Activated CD8-positive, alpha-beta memory T cell treated with anti-CD3 and anti-CD28 coated beads for 24 hours (primary cell): ENCODE data around the gene NEURL1B.
"Not testable (repeated sequence)": the region's sequence is repeated elsewhere in the genome, so short reads cannot be mapped to it uniquely, and the experiment has no call there.

Experiments used
- DNase-seq: peaks from one replicate; pipeline ENCODE4 v3.0.0-alpha.2; 2020

The NEURL1B gene

DNA sequence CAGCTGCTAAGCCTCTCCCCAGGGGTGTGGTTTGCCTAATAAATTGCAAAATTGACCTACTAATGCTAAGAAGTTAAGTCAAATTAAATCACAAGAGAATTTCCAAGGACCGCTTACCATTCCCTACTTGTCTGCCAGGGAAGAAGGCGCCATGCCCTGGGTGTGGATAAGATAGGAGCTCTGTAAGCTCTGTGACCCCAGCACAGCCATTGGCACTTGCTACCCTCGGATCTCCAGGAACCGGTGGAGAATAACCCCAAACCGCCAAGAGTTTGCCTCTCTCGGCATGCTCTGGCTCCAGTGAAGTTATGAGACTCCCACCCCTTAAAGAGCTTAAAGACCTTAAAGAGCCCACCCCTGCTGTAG is 58.9 kb downstream of the NEURL1B start:
- DNase-seq, result no peak

- DNase-seq, result no peak
Observed at GRCh38 chr5:172700365-172701290, 59.6 kb downstream of the NEURL1B start.

GRCh38 chr5:172701291-172701656 is 60.2 kb downstream of the NEURL1B start:
- DNase-seq, result no peak

GRCh38 chr5:172703952-172704351 is 62.9 kb downstream of the NEURL1B start:
- DNase-seq, result no peak

- DNase-seq, result no peak
Observed at GRCh38 chr5:172705576-172706084, 64.6 kb downstream of the NEURL1B start.

DNA sequence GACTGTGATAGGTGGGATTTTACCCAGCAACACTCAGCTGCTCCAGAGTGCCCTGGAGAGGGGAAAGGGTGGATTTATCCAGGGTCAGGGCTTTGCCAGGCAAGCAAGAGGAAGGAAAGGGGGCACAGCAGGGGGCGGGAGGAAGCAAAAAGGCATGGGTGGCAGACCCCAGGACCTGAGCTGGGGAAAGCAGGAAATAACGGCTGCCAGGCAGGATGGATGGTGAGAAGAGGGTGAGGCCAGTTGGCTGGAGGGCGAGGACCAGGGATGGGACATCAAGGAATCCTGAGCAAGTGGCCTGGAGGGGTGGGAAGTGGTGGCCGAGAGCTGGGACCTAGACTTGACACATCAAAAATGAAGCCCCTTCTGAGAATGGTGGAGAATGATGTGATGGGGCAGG is 65.7 kb downstream of the NEURL1B start:
- DNase-seq, result no peak

DNA sequence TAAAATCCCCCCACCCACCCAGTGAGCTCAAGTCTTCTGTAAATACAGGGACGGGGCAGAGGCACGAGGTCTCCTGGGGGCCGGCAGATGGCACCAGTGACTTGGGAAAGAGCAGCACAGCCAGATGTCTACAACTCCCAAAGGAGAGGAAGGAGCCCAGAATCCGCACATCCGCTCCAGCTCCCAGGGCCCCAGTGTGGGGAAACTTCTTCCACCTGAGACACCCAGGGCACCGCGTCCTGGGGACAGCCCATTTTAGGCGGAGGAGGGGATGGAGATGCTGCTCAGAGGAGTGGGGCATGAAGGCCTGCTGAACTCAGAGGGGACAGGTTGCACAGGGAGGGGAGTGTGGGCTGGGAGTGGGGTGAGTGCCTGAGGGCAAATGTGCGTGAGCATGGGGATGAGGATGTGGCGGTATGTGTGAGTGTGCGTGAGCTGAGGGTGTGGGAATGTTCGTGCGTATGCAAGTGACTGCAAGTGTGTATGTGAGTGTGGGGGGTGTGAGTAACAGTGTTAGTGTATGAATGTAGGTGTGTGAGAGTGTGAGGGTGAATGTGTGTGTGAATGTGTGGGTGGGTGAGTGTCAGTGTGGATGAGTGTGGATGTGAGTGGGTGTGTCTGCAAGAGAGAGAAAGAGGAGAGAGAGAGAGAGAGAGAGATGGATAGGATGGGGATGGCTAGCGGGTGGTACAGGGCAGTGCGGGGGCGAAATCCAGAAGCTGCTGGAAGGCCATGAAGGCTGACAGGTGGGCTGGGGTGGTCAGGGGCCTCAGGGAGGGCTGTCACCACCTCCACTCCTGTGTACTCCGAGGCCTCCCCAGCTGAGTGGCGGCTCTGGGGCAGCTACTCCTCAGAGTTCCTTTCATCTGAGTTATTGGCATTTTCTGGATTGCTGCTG is 66.5 kb downstream of the NEURL1B start:
- DNase-seq, result no peak

GRCh38 chr5:172708183-172708505 is 67.1 kb downstream of the NEURL1B start:
- DNase-seq, result no peak

GRCh38 chr5:172710676-172711075 is 69.6 kb downstream of the NEURL1B start:
- no peak for DNase-seq

DNA sequence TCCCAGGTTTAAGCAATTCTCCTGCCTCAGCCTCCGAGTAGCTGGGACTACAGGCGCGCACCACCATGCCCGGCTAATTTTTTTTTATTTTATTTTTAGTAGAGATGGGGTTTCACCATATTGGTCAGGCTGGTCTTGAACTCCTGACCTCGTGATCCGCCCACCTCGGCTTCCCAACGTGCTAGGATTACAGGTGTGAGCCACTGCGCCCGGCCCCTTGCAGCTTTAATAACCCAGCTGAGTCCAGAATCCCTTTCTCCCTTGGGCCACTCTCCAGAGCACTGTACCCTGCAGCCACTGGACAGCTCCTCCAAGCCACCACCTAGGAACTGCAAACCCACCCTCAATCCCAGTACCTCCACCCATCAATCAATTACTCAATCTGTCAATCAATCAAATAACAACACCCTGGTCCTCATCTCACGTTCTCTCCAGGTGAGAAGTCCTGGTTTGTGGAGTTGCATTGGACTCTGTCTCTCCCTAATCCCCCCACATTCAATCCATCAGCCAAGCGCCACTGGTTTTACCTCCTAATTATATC is 70.3 kb downstream of the NEURL1B start:
- not testable (repeated sequence) for DNase-seq

- DNase-seq, result no peak
Observed at GRCh38 chr5:172712610-172713009, 71.5 kb downstream of the NEURL1B start.

DNA sequence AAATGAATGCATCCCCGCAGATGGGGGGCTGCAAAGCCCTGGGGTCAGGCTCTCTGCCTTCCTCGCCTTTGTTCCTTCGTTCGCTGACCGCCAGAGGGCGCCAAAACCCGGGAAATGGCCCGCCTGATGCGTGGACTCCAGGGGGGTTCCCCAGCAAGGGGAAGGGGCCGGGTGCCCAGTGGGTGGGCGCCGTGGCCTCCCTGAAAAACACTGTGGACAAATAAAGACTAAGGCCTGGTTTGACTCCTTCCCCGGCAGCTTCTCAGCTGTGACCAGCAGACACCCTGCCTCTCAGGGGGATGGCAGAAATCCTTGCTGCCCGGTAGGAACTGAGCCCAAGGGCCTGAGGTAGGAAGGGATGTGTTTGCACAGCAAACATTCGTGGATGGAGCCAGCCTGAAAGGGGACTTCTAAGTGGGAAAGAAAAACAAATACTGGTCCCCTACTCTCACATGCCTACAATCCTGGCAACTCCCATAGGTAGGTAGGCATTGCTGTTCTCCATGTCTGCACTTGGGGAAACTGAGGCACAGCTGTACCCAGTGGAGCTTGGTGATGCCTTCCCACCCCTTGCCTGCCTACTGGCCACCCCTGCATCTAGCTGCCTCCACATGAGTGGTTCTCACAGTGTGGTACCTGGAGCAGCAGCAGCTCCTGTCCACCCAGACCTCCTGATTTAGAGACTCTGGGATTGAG is 72.2 kb downstream of the NEURL1B start:
- peak; percentile 92 for DNase-seq

GRCh38 chr5:172713809-172714490 is 72.9 kb downstream of the NEURL1B start:
- DNase-seq, result no peak

GRCh38 chr5:172714491-172715420 is 73.7 kb downstream of the NEURL1B start:
- peak; percentile 84 for DNase-seq

DNA sequence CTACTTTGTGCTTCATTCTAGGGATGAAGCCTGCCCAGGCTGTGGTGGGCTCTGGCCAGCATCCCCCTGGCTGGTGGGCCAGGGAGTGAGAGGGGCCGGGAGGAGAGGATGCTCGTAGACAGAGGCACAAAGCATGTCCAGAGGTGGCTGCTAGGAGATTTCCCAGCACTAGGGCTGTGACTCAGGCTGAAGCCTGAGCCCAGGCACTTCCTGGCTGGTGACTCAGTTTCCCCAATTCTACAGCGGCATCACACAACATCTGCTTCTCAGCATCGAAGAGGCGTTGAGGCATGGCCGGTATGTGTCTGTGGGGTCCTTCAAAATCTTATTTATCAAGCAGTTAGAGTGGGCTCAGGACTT is 74.3 kb downstream of the NEURL1B start:
- no peak for DNase-seq

DNA sequence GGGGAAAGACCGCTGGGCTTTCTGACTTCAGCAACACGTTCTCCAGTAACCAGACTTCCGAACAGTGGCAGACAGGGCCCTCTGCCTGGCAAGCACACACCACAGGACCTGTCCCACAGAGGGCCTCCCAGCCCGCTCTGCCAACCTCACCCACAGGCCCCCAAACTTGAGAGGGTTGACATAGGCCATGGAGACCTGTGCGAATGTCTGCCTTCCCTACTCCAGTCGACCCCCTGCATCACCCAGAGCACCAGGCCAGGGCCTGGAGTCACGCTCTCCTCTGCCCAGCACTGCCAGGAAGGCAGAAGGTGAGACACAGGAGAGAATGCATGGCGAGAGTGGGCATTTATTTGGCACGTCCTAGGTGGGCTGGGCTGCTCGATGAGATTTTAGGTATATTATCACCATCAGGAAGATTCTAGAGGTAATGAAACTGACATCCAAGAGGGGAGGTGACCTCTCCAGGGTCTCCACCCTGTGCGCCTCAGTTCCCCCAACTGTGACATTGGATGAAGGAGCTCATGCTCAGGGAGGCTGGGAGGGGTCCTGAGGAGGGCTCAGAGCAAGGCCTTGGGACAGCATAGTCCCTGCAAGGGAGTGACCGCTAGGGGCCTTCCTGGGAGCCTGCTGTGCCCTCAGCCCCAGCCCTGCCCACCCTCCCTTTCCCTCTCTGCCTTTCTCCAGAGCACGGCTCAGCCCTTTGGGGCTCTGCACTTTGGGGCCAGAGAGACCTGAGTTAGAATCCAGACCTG is 75.0 kb downstream of the NEURL1B start:
- no peak for DNase-seq

DNA sequence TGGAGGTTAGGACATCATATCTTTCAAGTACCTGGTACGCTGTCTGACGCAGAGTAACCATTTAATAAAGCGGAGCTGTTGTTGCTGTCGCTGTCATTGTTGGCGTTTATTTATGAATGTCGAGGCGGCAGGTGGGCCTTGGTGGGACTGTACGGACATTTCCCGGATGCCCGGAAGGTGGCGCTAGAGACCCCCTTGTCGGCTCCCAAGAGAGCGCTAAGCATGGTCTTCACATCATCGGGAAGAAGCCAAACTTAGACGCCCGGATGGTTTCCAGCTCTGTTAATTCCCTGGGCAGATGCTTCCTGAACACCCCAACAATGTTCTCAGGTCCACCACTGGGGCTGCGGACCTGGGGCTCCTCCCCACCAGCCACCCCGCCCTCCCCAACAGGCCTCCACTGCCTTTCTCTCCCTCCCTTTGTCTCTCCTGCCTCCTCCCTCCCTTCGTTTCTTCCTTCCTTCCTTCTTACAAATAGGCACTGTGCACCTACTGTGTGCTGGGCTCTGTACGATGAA is 75.8 kb downstream of the NEURL1B start:
- DNase-seq, result peak; percentile 95

- DNase-seq, result no peak
Observed at GRCh38 chr5:172717481-172718195, 76.6 kb downstream of the NEURL1B start.

- DNase-seq, result no peak
Observed at GRCh38 chr5:172718527-172719114, 77.6 kb downstream of the NEURL1B start.
